Measurements from ENCODE around the gene H2BK1. TPM values are rescaled to one million over a fixed set of nuclear protein-coding genes. Genes with fewer than 3 reads are reported as not detected.

The H2BK1 gene
- total RNA-seq, 1 experiment from 2014 or later, result 0.69 TPM

DNA sequence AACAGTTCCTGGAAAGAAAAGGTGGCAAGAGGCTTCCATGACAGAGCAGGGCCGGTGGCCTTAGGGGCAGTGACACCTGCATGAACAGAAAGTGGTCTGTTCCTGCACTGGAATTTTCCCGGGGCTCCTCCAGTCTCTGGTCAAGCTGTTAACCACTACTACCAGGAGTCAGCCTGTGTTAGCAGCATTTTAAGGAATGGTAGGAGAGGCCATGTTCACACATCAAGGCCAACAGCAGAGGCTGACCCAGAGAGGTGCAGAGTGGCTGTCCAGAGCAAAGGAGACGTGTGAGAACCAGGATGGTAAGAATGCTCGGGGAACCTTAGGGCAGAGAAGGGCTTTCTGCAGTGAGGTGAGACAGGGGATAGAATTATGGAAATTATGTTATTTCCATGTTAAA, 8.5 kb downstream of the H2BK1 start:
- no peak overlapping the region for H3K4me3 ChIP-seq (replicated peaks in 1 of 2; ENCODE audit: low read depth in 1 of 2, low read length in 2 of 2)
- DNase-seq (ENCODE audit: low read depth, low spot score), result no peak
- no peak for ATAC-seq
- no peaks in the 10 kb centered on the region for H3K9me2 ChIP-seq (ENCODE audit: insufficient read depth)
- no peak overlapping the region for H3K27ac ChIP-seq (ENCODE audit: low read depth, low read length)
- no peaks in the 10 kb centered on the region for H3K4me1 ChIP-seq (ENCODE audit: control insufficient read depth in 1 of 2, insufficient read depth in 2 of 2, low read length in 2 of 2)
- no peaks in the 10 kb centered on the region for H3K9me3 ChIP-seq (ENCODE audit: control insufficient read depth in 1 of 2, insufficient read depth in 1 of 2, low read depth in 1 of 2, low read length in 2 of 2)
- no peak overlapping the region for H3K9ac ChIP-seq (ENCODE audit: low read length)
- BruUV-seq (replicated peaks), result no TSS peak
- H2AFZ ChIP-seq (ENCODE audit: low read depth, low read length, poor library complexity, severe bottlenecking), result no peak overlapping the region
- no peaks in the 10 kb centered on the region for H3K36me3 ChIP-seq (ENCODE audit: control insufficient read depth in 1 of 2, insufficient read depth in 2 of 2, low read length in 2 of 2)
- ChIA-PET RAD21 (ENCODE audit: low non-redundant PET in 1 of 2, low total read pairs in 2 of 2, uncharacterized antibody in 2 of 2, unreplicated experiment in 2 of 2) (no interaction called here), CTCF (no interaction called here), POLR2A (no interaction called here)
- peaks cover 6% of the 10 kb centered on the region; the same call in 1 of the 2 replicates for H3K27me3 ChIP-seq (ENCODE audit: insufficient read depth, low read length)
- H3K4me2 ChIP-seq (ENCODE audit: low read length), result no peak overlapping the region
- H4K20me1 ChIP-seq (ENCODE audit: insufficient read depth), result no peaks in the 10 kb centered on the region
- intact Hi-C loops (cut with micrococcal nuclease), result no loop called here
- no peaks in the 10 kb centered on the region for H3K79me2 ChIP-seq (ENCODE audit: insufficient read depth, low read length)
- TF ChIP-seq, protein P1, sequence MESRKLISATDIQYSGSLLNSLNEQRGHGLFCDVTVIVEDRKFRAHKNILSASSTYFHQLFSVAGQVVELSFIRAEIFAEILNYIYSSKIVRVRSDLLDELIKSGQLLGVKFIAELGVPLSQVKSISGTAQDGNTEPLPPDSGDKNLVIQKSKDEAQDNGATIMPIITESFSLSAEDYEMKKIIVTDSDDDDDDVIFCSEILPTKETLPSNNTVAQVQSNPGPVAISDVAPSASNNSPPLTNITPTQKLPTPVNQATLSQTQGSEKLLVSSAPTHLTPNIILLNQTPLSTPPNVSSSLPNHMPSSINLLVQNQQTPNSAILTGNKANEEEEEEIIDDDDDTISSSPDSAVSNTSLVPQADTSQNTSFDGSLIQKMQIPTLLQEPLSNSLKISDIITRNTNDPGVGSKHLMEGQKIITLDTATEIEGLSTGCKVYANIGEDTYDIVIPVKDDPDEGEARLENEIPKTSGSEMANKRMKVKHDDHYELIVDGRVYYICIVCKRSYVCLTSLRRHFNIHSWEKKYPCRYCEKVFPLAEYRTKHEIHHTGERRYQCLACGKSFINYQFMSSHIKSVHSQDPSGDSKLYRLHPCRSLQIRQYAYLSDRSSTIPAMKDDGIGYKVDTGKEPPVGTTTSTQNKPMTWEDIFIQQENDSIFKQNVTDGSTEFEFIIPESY (IDR thresholded peaks at IDR 0.05; ENCODE audit: extremely low read depth, insufficient replicate concordance, low read length), result no peak
- no peak for TF ChIP-seq CBX3 (IDR thresholded peaks at IDR 0.05; ENCODE audit: low read depth)

DNA sequence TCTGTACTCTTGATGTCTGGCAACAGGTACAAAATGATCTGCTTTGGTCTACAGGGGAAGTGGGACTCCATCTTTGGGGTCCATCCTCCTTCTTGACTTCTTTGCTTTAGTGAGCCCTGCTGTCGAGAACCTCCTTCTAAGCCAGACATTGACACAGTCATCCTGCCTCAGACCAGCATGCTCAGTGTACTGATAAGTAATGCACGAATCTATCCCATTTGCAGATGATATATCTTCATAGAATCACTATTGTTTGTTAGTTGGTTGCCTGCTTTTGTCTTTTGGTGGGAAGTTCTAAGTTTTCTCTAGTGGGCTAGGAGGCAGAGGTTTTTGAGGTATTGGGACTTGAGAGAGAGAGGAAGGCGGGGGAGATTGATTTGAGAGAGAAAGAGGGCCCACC, 8.9 kb downstream of the H2BK1 start:
- no TSS peak for BruUV-seq (replicated peaks)
- H4K20me1 ChIP-seq (ENCODE audit: insufficient read depth), result no peaks in the 10 kb centered on the region
- no peak overlapping the region for H3K9ac ChIP-seq (ENCODE audit: low read length)
- H3K4me2 ChIP-seq (ENCODE audit: low read length), result no peak overlapping the region
- H3K4me1 ChIP-seq (ENCODE audit: control insufficient read depth in 1 of 2, insufficient read depth in 2 of 2, low read length in 2 of 2), result no peaks in the 10 kb centered on the region
- H3K4me3 ChIP-seq (replicated peaks in 1 of 2; ENCODE audit: low read depth in 1 of 2, low read length in 2 of 2), result no peak overlapping the region
- no peak overlapping the region for H2AFZ ChIP-seq (ENCODE audit: low read depth, low read length, poor library complexity, severe bottlenecking)
- DNase-seq (ENCODE audit: low read depth, low spot score) (no peak), ATAC-seq (no peak)
- intact Hi-C loops (cut with micrococcal nuclease), result no loop called here
- H3K27ac ChIP-seq (ENCODE audit: low read depth, low read length), result no peak overlapping the region
- ChIA-PET RAD21 (ENCODE audit: low non-redundant PET in 1 of 2, low total read pairs in 2 of 2, uncharacterized antibody in 2 of 2, unreplicated experiment in 2 of 2) (no interaction called here), POLR2A (no interaction called here), CTCF (no interaction called here)
- H3K27me3 ChIP-seq (ENCODE audit: insufficient read depth, low read length), result peaks cover 6% of the 10 kb centered on the region; the same call in 1 of the 2 replicates
- no peaks in the 10 kb centered on the region for H3K9me3 ChIP-seq (ENCODE audit: control insufficient read depth in 1 of 2, insufficient read depth in 1 of 2, low read depth in 1 of 2, low read length in 2 of 2)
- H3K79me2 ChIP-seq (ENCODE audit: insufficient read depth, low read length), result no peaks in the 10 kb centered on the region
- no peaks in the 10 kb centered on the region for H3K36me3 ChIP-seq (ENCODE audit: control insufficient read depth in 1 of 2, insufficient read depth in 2 of 2, low read length in 2 of 2)
- no peaks in the 10 kb centered on the region for H3K9me2 ChIP-seq (ENCODE audit: insufficient read depth)
- TF ChIP-seq EGR1 (IDR thresholded peaks at IDR 0.05; ENCODE audit: low read depth) (no peak), EZH2phosphoT487 (IDR thresholded peaks at IDR 0.05; ENCODE audit: borderline replicate concordance) (no peak), ZNF274 (IDR thresholded peaks at IDR 0.05; ENCODE audit: low read depth, low read length) (no peak), SRF (IDR thresholded peaks at IDR 0.05; ENCODE audit: low read depth) (no peak), CEBPB (IDR thresholded peaks at IDR 0.05; ENCODE audit: low read depth) (no peak), TCF7L2 (IDR thresholded peaks at IDR 0.05; ENCODE audit: borderline replicate concordance, extremely low read depth, insufficient read depth, insufficient read length) (no peak), POLR2AphosphoS5 (IDR thresholded peaks at IDR 0.05; ENCODE audit: low read depth, low read length) (no peak), POLR2A (IDR thresholded peaks at IDR 0.05; ENCODE audit: borderline replicate concordance, extremely low read depth, insufficient read depth, insufficient read length) (no peak)
- TF ChIP-seq, protein P1 (IDR thresholded peaks at IDR 0.05; ENCODE audit: extremely low read depth, insufficient replicate concordance, low read length), result no peak
- TF ChIP-seq, protein P2, sequence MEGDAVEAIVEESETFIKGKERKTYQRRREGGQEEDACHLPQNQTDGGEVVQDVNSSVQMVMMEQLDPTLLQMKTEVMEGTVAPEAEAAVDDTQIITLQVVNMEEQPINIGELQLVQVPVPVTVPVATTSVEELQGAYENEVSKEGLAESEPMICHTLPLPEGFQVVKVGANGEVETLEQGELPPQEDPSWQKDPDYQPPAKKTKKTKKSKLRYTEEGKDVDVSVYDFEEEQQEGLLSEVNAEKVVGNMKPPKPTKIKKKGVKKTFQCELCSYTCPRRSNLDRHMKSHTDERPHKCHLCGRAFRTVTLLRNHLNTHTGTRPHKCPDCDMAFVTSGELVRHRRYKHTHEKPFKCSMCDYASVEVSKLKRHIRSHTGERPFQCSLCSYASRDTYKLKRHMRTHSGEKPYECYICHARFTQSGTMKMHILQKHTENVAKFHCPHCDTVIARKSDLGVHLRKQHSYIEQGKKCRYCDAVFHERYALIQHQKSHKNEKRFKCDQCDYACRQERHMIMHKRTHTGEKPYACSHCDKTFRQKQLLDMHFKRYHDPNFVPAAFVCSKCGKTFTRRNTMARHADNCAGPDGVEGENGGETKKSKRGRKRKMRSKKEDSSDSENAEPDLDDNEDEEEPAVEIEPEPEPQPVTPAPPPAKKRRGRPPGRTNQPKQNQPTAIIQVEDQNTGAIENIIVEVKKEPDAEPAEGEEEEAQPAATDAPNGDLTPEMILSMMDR (IDR thresholded peaks at IDR 0.05 in 2 of 3, conservative IDR thresholded peaks at IDR 0.05 in 1 of 3; ENCODE audit: borderline replicate concordance in 1 of 3, insufficient read depth in 1 of 3, low read depth in 2 of 3, low read length in 2 of 3), result no peak
- TF ChIP-seq, protein P3, sequence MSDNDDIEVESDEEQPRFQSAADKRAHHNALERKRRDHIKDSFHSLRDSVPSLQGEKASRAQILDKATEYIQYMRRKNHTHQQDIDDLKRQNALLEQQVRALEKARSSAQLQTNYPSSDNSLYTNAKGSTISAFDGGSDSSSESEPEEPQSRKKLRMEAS (IDR thresholded peaks at IDR 0.05), result no peak

Data from HCT116 (cell line).